GM12874 (cell line): ENCODE measurements around the gene ZNF883.

Experiments
- TF ChIP-seq, protein P1 (sequence below): IDR thresholded peaks from 2 replicates; pipeline ENCODE4 v1.5.1; 2011; ENCODE audit warnings: low read depth, mild to moderate bottlenecking, control low read depth, low read length, moderate library complexity; ENCODE audit not compliant: insufficient read depth

The ZNF883 gene

GRCh38 chr9:112939418-112939817, 72.6 kb downstream of the ZNF883 start:
- TF ChIP-seq, protein P1, sequence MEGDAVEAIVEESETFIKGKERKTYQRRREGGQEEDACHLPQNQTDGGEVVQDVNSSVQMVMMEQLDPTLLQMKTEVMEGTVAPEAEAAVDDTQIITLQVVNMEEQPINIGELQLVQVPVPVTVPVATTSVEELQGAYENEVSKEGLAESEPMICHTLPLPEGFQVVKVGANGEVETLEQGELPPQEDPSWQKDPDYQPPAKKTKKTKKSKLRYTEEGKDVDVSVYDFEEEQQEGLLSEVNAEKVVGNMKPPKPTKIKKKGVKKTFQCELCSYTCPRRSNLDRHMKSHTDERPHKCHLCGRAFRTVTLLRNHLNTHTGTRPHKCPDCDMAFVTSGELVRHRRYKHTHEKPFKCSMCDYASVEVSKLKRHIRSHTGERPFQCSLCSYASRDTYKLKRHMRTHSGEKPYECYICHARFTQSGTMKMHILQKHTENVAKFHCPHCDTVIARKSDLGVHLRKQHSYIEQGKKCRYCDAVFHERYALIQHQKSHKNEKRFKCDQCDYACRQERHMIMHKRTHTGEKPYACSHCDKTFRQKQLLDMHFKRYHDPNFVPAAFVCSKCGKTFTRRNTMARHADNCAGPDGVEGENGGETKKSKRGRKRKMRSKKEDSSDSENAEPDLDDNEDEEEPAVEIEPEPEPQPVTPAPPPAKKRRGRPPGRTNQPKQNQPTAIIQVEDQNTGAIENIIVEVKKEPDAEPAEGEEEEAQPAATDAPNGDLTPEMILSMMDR: no peak

DNA sequence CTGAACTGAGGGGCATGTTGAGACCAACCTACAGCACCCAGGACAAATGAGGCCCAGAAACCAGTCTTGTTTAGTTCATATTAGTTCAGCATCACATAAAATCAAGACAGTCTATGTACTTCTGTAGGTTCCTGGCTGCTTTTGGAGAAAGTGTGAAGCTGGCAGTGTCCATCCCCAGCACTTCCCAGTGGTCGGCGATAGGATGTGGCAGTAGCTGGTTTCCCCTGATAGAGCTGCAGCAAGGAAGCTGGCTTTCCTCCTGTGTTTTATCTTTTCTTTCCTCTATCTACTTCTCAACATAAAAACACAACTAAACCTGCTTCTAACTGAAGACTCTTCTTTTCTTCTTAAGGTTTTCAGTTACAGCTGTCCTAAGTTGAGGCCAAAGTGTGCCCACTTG, 78.3 kb downstream of the ZNF883 start:
- TF ChIP-seq, protein P1: no peak

GRCh38 chr9:112925058-112925641, 86.8 kb downstream of the ZNF883 start:
- TF ChIP-seq, protein P1: peak; percentile 29

- TF ChIP-seq, protein P1: peak; percentile 55
Observed at GRCh38 chr9:112921549-112921948, 90.4 kb downstream of the ZNF883 start.

DNA sequence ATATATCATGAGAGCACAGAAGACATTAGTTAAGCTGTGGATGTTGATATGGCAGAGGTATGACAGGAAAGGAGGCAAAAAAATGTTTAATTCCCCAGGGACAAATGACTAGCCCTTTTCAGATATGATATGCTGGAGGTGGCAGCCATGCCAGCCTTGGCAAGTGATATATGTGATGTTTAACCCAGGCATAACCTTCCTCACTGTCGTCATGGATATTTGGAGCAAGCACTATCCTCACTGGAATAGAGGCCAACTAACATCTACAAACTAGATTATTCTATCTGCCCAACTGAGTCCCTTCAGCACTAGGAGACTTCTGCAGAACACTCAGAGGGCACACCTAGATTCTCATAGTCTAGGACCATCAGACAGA, 94.0 kb downstream of the ZNF883 start:
- TF ChIP-seq, protein P1: no peak

GRCh38 chr9:112917047-112917986, 94.7 kb downstream of the ZNF883 start:
- TF ChIP-seq, protein P1: no peak

GRCh38 chr9:112914524-112914923, 97.5 kb downstream of the ZNF883 start:
- TF ChIP-seq, protein P1: no peak
